Diencephalon (tissue), 1 donor: ENCODE results near the gene TLCD5. TPM values are rescaled to one million over a fixed set of nuclear protein-coding genes. Genes with fewer than 3 reads are reported as not detected.

ENCODE experiments used
- small RNA-seq: library from RNA; depleted of rRNA; stranded (forward); fragments of <200 nt; gene quantifications from one replicate; pipeline ENCODE3, GENCODE V24; 2014
- total RNA-seq: library from RNA; depleted of rRNA; stranded (reverse); fragments of >200 nt; gene quantifications from one replicate; pipeline ENCODE4 v1.2.3, GENCODE V29; 2014

Gene TLCD5
- total RNA-seq, result 12.9 TPM

GRCh38 chr11:120324932-120325810 is at the start of gene TLCD5:
Gene TLCD5, plus strand, starts transcription at chr11:120325299. Its CDS starts 2,143 bp downstream, at chr11:120327442.

GRCh38 chr11:120335908-120336640 is 11.0 kb downstream of the TLCD5 start, which contains the start of gene ARHGEF12:
Gene ARHGEF12, plus strand, starts transcription at chr11:120336413. Its CDS starts 831 bp downstream, at chr11:120337244.

Small RNA genes within 50 kb of the gene (small RNA-seq; reads per million reads assigned to genes)
- 723 reads per million, percentile 98 among the genes with 10 or more reads in this experiment for gene RF00100

Other genes starting within 250 kb of the TLCD5 start
- gene TRIM29, start 187.2 kb upstream of the TLCD5 start, total RNA-seq, result 0.46 TPM
- 1.8 TPM for gene OAF, start 114.3 kb upstream of the TLCD5 start, total RNA-seq
- 0.23 TPM for gene POU2F3, start 85.2 kb upstream of the TLCD5 start, total RNA-seq
- gene ARHGEF12, start 11.1 kb downstream of the TLCD5 start, total RNA-seq, result 216 TPM
- 8.5 TPM for gene GRIK4, start 186.4 kb downstream of the TLCD5 start, total RNA-seq